MM.1S (cell line): ENCODE results near the gene HAT1.
"Not testable (repeated sequence)": the region's sequence is repeated elsewhere in the genome, so short reads cannot be mapped to it uniquely, and the experiment has no call there.

ENCODE experiments used
- EZH2 ChIP-seq: fragments of 300-600 bp; sonication (generic); optimal IDR thresholded peaks from 2 replicates; pipeline ENCODE3; 2017; ENCODE audit warnings: low read depth, mild to moderate bottlenecking, antibody characterized with exemption, low read length, mixed read lengths
- TF ChIP-seq, protein P1 (sequence below): fragments of 300-600 bp; sonication (generic); IDR thresholded peaks from 2 replicates; pipeline ENCODE4 v1.5.1; 2016; ENCODE audit warnings: antibody characterized with exemption, low read length, mixed read lengths

DNA sequence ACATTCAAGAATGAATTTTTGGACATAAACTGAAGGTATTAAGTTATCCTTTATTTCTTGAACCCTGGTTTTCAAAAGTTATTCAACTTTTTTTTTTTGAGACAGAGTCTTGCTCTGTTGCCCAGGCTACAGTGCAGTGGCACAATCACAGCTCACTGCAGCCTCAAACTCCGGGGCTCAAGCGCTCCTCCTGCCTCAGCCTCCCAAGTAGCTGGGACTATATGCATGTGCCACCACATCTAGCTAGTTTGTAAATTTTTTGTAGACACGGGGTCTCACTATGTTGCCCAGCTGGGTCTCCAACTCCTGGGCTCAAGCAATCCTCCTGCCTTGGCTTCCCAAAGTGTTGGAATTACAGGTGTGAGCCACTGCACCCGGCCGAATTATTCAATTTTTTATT, 74.8 kb downstream of the HAT1 start:
- TF ChIP-seq EZH2 = not testable (repeated sequence)
- TF ChIP-seq, protein P1, sequence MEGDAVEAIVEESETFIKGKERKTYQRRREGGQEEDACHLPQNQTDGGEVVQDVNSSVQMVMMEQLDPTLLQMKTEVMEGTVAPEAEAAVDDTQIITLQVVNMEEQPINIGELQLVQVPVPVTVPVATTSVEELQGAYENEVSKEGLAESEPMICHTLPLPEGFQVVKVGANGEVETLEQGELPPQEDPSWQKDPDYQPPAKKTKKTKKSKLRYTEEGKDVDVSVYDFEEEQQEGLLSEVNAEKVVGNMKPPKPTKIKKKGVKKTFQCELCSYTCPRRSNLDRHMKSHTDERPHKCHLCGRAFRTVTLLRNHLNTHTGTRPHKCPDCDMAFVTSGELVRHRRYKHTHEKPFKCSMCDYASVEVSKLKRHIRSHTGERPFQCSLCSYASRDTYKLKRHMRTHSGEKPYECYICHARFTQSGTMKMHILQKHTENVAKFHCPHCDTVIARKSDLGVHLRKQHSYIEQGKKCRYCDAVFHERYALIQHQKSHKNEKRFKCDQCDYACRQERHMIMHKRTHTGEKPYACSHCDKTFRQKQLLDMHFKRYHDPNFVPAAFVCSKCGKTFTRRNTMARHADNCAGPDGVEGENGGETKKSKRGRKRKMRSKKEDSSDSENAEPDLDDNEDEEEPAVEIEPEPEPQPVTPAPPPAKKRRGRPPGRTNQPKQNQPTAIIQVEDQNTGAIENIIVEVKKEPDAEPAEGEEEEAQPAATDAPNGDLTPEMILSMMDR = not testable (repeated sequence)
